ENCODE measurements around the gene SEMA3D.

DNA sequence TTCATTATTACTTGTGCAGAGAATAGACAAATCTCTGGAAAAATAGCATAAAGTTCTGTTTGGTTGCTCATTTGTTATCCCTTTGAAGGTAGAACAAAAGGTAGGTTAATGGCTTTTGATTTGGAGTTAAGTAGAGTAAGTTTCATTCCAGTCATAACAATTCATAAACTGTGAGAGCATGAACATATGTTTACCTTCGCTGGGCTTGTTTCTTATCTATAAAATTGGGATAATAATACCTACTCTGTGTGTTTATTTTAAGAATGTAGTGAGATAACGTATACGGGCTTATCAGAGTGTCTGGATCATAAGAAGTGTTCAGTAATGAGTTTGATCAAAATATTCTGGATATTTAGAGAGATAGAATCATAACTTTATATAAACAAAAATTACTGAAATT lies 155.4 kb downstream of the SEMA3D start:
- TF ChIP-seq, protein P1, sequence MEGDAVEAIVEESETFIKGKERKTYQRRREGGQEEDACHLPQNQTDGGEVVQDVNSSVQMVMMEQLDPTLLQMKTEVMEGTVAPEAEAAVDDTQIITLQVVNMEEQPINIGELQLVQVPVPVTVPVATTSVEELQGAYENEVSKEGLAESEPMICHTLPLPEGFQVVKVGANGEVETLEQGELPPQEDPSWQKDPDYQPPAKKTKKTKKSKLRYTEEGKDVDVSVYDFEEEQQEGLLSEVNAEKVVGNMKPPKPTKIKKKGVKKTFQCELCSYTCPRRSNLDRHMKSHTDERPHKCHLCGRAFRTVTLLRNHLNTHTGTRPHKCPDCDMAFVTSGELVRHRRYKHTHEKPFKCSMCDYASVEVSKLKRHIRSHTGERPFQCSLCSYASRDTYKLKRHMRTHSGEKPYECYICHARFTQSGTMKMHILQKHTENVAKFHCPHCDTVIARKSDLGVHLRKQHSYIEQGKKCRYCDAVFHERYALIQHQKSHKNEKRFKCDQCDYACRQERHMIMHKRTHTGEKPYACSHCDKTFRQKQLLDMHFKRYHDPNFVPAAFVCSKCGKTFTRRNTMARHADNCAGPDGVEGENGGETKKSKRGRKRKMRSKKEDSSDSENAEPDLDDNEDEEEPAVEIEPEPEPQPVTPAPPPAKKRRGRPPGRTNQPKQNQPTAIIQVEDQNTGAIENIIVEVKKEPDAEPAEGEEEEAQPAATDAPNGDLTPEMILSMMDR (conservative IDR thresholded peaks at IDR 0.05; ENCODE audit: low read depth, low read length): no peak
- TF ChIP-seq POLR2A (IDR thresholded peaks at IDR 0.05; ENCODE audit: low read depth, low read length): no peak
- no peak for TF ChIP-seq CEBPB (IDR thresholded peaks at IDR 0.05; ENCODE audit: low read depth, low read length)
